ENCODE measurements around the gene CPEB2.

The CPEB2 gene

GRCh38 chr4:15042529-15043167 lies 40.4 kb downstream of the CPEB2 start:
- H3K27ac ChIP-seq (ENCODE audit: low read length, poor library complexity, severe bottlenecking): peak overlapping the region; percentile 69
- peaks cover 10 to 91% of the 10 kb centered on the region in 2 experiments for H3K36me3 ChIP-seq (ENCODE audit: control insufficient read depth in 1 of 2, insufficient read depth in 2 of 2, low read depth in 1 of 2, low read length in 2 of 2)
- no peaks in the 10 kb centered on the region for H3K9me3 ChIP-seq (ENCODE audit: control insufficient read depth, low read length)
- no peak overlapping the region for H4K91ac ChIP-seq (ENCODE audit: low read length)
- H3K14ac ChIP-seq (ENCODE audit: low read length in 2 of 2): no peak overlapping the region
- no peaks in the 10 kb centered on the region for H3K4me1 ChIP-seq (ENCODE audit: control insufficient read depth, insufficient read depth, low read depth, low read length)
- H3K9ac ChIP-seq (ENCODE audit: low read length): peak overlapping the region; percentile 41
- H2BK5ac ChIP-seq (ENCODE audit: low read depth, low read length, poor library complexity, severe bottlenecking): no peak overlapping the region
- H3K79me1 ChIP-seq (replicated peaks; ENCODE audit: low read length, poor library complexity, severe bottlenecking): no peaks in the 10 kb centered on the region
- no peaks in the 10 kb centered on the region for H3K27me3 ChIP-seq (ENCODE audit: control insufficient read depth in 1 of 2, insufficient read depth in 1 of 2, low read length in 2 of 2)
- WGBS: 58% methylated on average over 2 of the region's 4 CpGs
- no peak overlapping the region for H3K18ac ChIP-seq (ENCODE audit: low read depth in 1 of 2, low read length in 2 of 2)
- H2AK5ac ChIP-seq (ENCODE audit: low read length, severe bottlenecking): no peak overlapping the region
- H3K4me2 ChIP-seq (ENCODE audit: low read length, poor library complexity, severe bottlenecking): no peak overlapping the region
- H3K23ac ChIP-seq (ENCODE audit: low read length in 2 of 2): no peak overlapping the region
- H4K8ac ChIP-seq (ENCODE audit: low read length): no peak overlapping the region
- no peak for DNase-seq
- no peak overlapping the region for H2AFZ ChIP-seq (ENCODE audit: low read depth, low read length)
- H2BK15ac ChIP-seq (ENCODE audit: low read depth, poor library complexity, severe bottlenecking): no peak overlapping the region
- H3K4ac ChIP-seq (ENCODE audit: low read depth in 1 of 2, low read length in 2 of 2): no peak overlapping the region
- no peak overlapping the region for H2BK120ac ChIP-seq (ENCODE audit: low read depth, low read length)
- H3K4me3 ChIP-seq (ENCODE audit: insufficient read depth in 1 of 2, low read depth in 1 of 2, low read length in 2 of 2): no peak overlapping the region
- no peak overlapping the region for H2BK12ac ChIP-seq (ENCODE audit: low read length in 2 of 2)

GRCh38 chr4:15043226-15043625 lies 40.9 kb downstream of the CPEB2 start:
- no peak overlapping the region for H2BK5ac ChIP-seq (ENCODE audit: low read depth, low read length, poor library complexity, severe bottlenecking)
- no peak overlapping the region for H4K8ac ChIP-seq (ENCODE audit: low read length)
- no peaks in the 10 kb centered on the region for H3K9me3 ChIP-seq (ENCODE audit: control insufficient read depth, low read length)
- no peak for DNase-seq
- H2BK15ac ChIP-seq (ENCODE audit: low read depth, poor library complexity, severe bottlenecking): no peak overlapping the region
- H2BK12ac ChIP-seq (ENCODE audit: low read length in 2 of 2): no peak overlapping the region
- H3K4me1 ChIP-seq (ENCODE audit: control insufficient read depth, insufficient read depth, low read depth, low read length): no peaks in the 10 kb centered on the region
- no peak overlapping the region for H2AK5ac ChIP-seq (ENCODE audit: low read length, severe bottlenecking)
- no peak overlapping the region for H3K4ac ChIP-seq (ENCODE audit: low read depth in 1 of 2, low read length in 2 of 2)
- no peak overlapping the region for H3K23ac ChIP-seq (ENCODE audit: low read length in 2 of 2)
- no peak overlapping the region for H2AFZ ChIP-seq (ENCODE audit: low read depth, low read length)
- no peaks in the 10 kb centered on the region for H3K79me1 ChIP-seq (replicated peaks; ENCODE audit: low read length, poor library complexity, severe bottlenecking)
- H4K91ac ChIP-seq (ENCODE audit: low read length): no peak overlapping the region
- no CpG with 5 or more reads among the region's 3 CpGs for WGBS
- peak overlapping the region; percentile 41 for H3K9ac ChIP-seq (ENCODE audit: low read length)
- H3K18ac ChIP-seq (ENCODE audit: low read depth in 1 of 2, low read length in 2 of 2): no peak overlapping the region
- H3K27me3 ChIP-seq (ENCODE audit: control insufficient read depth in 1 of 2, insufficient read depth in 1 of 2, low read length in 2 of 2): no peaks in the 10 kb centered on the region
- H3K36me3 ChIP-seq (ENCODE audit: control insufficient read depth in 1 of 2, insufficient read depth in 2 of 2, low read depth in 1 of 2, low read length in 2 of 2): peaks cover 10 to 87% of the 10 kb centered on the region in 2 experiments
- no peak overlapping the region for H3K4me3 ChIP-seq (ENCODE audit: insufficient read depth in 1 of 2, low read depth in 1 of 2, low read length in 2 of 2)
- H3K27ac ChIP-seq (ENCODE audit: low read length, poor library complexity, severe bottlenecking): no peak overlapping the region
- H3K4me2 ChIP-seq (ENCODE audit: low read length, poor library complexity, severe bottlenecking): no peak overlapping the region
- no peak overlapping the region for H2BK120ac ChIP-seq (ENCODE audit: low read depth, low read length)
- no peak overlapping the region for H3K14ac ChIP-seq (ENCODE audit: low read length in 2 of 2)

- Histone ChIP-seq H4K8ac (ENCODE audit: low read length) (no peak overlapping the region), H2BK15ac (ENCODE audit: low read depth, poor library complexity, severe bottlenecking) (no peak overlapping the region), H3K14ac (ENCODE audit: low read length in 2 of 2) (no peak overlapping the region), H3K36me3 (ENCODE audit: control insufficient read depth in 1 of 2, insufficient read depth in 2 of 2, low read depth in 1 of 2, low read length in 2 of 2) (peaks cover 7 to 87% of the 10 kb centered on the region in 2 experiments), H3K27ac (ENCODE audit: low read length, poor library complexity, severe bottlenecking) (no peak overlapping the region), H3K4me3 (ENCODE audit: insufficient read depth in 1 of 2, low read depth in 1 of 2, low read length in 2 of 2) (no peak overlapping the region), H3K4me1 (ENCODE audit: control insufficient read depth, insufficient read depth, low read depth, low read length) (no peaks in the 10 kb centered on the region), H3K4me2 (ENCODE audit: low read length, poor library complexity, severe bottlenecking) (no peak overlapping the region), H2BK120ac (ENCODE audit: low read depth, low read length) (no peak overlapping the region), H3K9me3 (ENCODE audit: control insufficient read depth, low read length) (no peaks in the 10 kb centered on the region), H3K18ac (ENCODE audit: low read depth in 1 of 2, low read length in 2 of 2) (no peak overlapping the region), H2BK12ac (ENCODE audit: low read length in 2 of 2) (no peak overlapping the region), H3K23ac (ENCODE audit: low read length in 2 of 2) (no peak overlapping the region), H2AK5ac (ENCODE audit: low read length, severe bottlenecking) (no peak overlapping the region), H3K4ac (ENCODE audit: low read depth in 1 of 2, low read length in 2 of 2) (no peak overlapping the region), H4K91ac (ENCODE audit: low read length) (no peak overlapping the region), H3K9ac (ENCODE audit: low read length) (no peak overlapping the region), H2AFZ (ENCODE audit: low read depth, low read length) (no peak overlapping the region), H3K27me3 (ENCODE audit: control insufficient read depth in 1 of 2, insufficient read depth in 1 of 2, low read length in 2 of 2) (no peaks in the 10 kb centered on the region), H3K79me1 (replicated peaks; ENCODE audit: low read length, poor library complexity, severe bottlenecking) (no peaks in the 10 kb centered on the region), H2BK5ac (ENCODE audit: low read depth, low read length, poor library complexity, severe bottlenecking) (no peak overlapping the region)
- 100% methylated on average over 1 of the region's 1 CpG for WGBS
- no peak for DNase-seq
These were observed 41.6 kb downstream of the CPEB2 start for GRCh38 chr4:15043922-15044321.

- Histone ChIP-seq H3K23ac (ENCODE audit: low read length in 2 of 2) (no peak overlapping the region), H2AK5ac (ENCODE audit: low read length, severe bottlenecking) (no peak overlapping the region), H3K9ac (ENCODE audit: low read length) (no peak overlapping the region), H3K27me3 (ENCODE audit: control insufficient read depth in 1 of 2, insufficient read depth in 1 of 2, low read length in 2 of 2) (no peaks in the 10 kb centered on the region), H3K14ac (ENCODE audit: low read length in 2 of 2) (no peak overlapping the region), H3K9me3 (ENCODE audit: control insufficient read depth, low read length) (no peaks in the 10 kb centered on the region), H3K36me3 (ENCODE audit: control insufficient read depth in 1 of 2, insufficient read depth in 2 of 2, low read depth in 1 of 2, low read length in 2 of 2) (peaks cover 11 to 98% of the 10 kb centered on the region in 2 experiments), H3K4me2 (ENCODE audit: low read length, poor library complexity, severe bottlenecking) (no peak overlapping the region), H3K4me1 (ENCODE audit: control insufficient read depth, insufficient read depth, low read depth, low read length) (no peaks in the 10 kb centered on the region), H2AFZ (ENCODE audit: low read depth, low read length) (no peak overlapping the region), H2BK12ac (ENCODE audit: low read length in 2 of 2) (no peak overlapping the region), H4K91ac (ENCODE audit: low read length) (no peak overlapping the region), H3K4ac (ENCODE audit: low read depth in 1 of 2, low read length in 2 of 2) (no peak overlapping the region), H4K8ac (ENCODE audit: low read length) (no peak overlapping the region), H2BK5ac (ENCODE audit: low read depth, low read length, poor library complexity, severe bottlenecking) (no peak overlapping the region), H2BK15ac (ENCODE audit: low read depth, poor library complexity, severe bottlenecking) (no peak overlapping the region), H3K27ac (ENCODE audit: low read length, poor library complexity, severe bottlenecking) (no peak overlapping the region), H3K79me1 (replicated peaks; ENCODE audit: low read length, poor library complexity, severe bottlenecking) (peaks cover 8% of the 10 kb centered on the region), H2BK120ac (ENCODE audit: low read depth, low read length) (no peak overlapping the region), H3K4me3 (ENCODE audit: insufficient read depth in 1 of 2, low read depth in 1 of 2, low read length in 2 of 2) (no peak overlapping the region), H3K18ac (ENCODE audit: low read depth in 1 of 2, low read length in 2 of 2) (no peak overlapping the region)
- DNase-seq: no peak
- WGBS: 92% methylated on average over 2 of the region's 2 CpGs
These were observed 52.3 kb downstream of the CPEB2 start for GRCh38 chr4:15054541-15054940.
